Tibial artery (tissue), 4 donors: ENCODE data around the gene ZFYVE21.
A peak's percentile ranks its signal among the peaks of the same experiment; 100 is the strongest.

Experiments
- DNase-seq, 2 donors: peaks; one replicate each; pipeline ENCODE4 v3.0.0-alpha.2; 2019
- H3K27ac ChIP-seq, 2 donors: fragments of 200-600 bp; sonication (generic) in 1 of 2; 1 replicate in 1 of 2; 2 replicates in 1 of 2; pipeline ENCODE4 v1.5.1; 2018 to 2019; ENCODE audit warnings: mild to moderate bottlenecking in 1 of 2
- H3K27me3 ChIP-seq, 2 donors: fragments of 200-600 bp; sonication (generic) in 1 of 2; one replicate each; pipeline versions ENCODE4 v1.5.1 to v1.6.0; 2016 to 2019
- H3K36me3 ChIP-seq, 3 donors: fragments of 200-600 bp; sonication (generic) in 2 of 3; one replicate each; pipeline ENCODE4 v1.5.1; 2016 to 2019; ENCODE audit warnings: mild to moderate bottlenecking in 2 of 3
- H3K4me1 ChIP-seq, 4 donors: fragments of 200-600 bp; sonication (generic) in 2 of 4; 1 replicate in 3 of 4; 2 replicates in 1 of 4; pipeline ENCODE4 v1.5.1; 2016 to 2019
- H3K4me3 ChIP-seq, 2 donors: fragments of 200-600 bp; sonication (generic) in 1 of 2; 1 replicate in 1 of 2; 2 replicates in 1 of 2; pipeline ENCODE4 v1.5.1; 2018 to 2019; ENCODE audit warnings: mild to moderate bottlenecking in 2 of 2
- H3K9me3 ChIP-seq, 3 donors: fragments of 200-600 bp; sonication (generic) in 1 of 3; one replicate each; pipeline ENCODE4 v1.5.1; 2016 to 2019
- CTCF ChIP-seq, 2 experiments: fragments of 200-600 bp in 1 of 2; fragments of 450-650 bp in 1 of 2; IDR thresholded peaks; one replicate each; pipeline ENCODE4 v1.5.1; 2017 to 2019; ENCODE audit warnings: antibody characterized with exemption in 2 of 2, mild to moderate bottlenecking in 1 of 2, moderate library complexity in 1 of 2
- intact Hi-C: fragments of 100-400 bp; cut with DNase I; formaldehyde crosslinking; loops from one replicate; pipeline ENCODE4 v1.15.0; 2023; ENCODE audit warnings: low total_unique reads

Gene ZFYVE21

DNA sequence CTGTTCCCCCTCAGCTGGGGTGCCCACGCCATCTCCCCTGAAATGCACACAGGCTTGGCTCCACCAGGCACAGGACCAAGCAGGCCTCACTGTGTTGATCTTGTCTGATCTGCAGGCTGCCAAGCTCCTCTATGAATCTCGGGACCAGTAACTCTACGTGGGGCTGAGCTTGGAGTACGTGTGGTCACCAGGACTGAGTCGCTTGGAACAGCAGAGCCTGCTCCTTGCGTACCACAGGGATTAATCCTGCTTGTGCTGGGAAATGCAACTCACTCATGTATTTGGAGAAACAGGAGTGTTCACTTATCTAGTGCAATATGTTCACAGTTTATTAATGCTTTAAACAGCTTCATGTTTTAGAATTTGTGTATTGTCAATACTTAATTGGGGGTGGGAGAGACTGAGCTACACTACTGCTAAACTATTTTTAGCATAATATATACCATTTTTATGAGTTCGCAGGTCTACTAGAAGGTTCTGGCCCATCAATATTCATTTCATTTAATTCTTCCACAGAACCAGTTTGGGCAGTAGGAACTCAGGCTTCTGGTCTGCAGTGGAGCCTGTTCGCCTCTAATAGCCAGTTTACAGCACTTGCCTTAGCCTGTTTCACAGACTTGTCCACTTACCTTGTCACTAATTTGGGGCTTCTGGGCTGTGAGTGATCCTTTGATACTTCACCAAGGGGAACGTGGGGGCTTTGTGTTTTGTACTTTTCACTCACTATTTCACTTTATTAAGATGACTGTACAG, 17.4 kb downstream of the ZFYVE21 start:
- no peak for TF ChIP-seq CTCF (IDR thresholded peaks at IDR 0.05)
- intact Hi-C loops: loop anchor here (10.0 kb wide), 1 partner anchor 128 kb away; no protein-coding TSS in a partner anchor
- no peaks in the 10 kb centered on the region for H3K9me3 ChIP-seq
- H3K4me1 ChIP-seq: peaks cover 0 to 58% (median 30%) of the 10 kb centered on the region in 4 donors
- no peak overlapping the region for H3K27ac ChIP-seq
- H3K27me3 ChIP-seq: no peaks in the 10 kb centered on the region
- DNase-seq: no peak
- H3K36me3 ChIP-seq: peaks cover 58 to 77% (median 64%) of the 10 kb centered on the region in 3 donors
- no peak overlapping the region for H3K4me3 ChIP-seq

DNA sequence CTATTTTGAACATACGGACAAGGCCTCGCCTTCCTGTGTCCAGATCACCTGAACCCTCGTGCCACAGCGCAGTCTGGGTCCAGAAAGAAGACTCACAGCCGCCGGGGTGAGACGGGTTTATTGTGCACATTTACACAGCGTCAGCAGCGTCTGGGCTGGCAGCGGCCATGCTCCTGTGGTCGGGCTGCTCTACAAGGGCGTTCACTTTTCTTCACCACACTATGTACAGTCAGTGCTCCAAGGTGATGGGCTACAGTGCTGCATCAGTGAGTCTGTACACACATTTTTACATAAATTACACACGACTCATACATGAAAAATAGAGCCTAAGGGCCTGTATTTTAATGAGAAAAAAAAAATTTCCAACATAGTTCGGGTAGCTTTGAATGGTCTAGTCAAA, 18.0 kb downstream of the ZFYVE21 start:
- peak in 1 of 2 donors; percentile 19 for DNase-seq
- no peaks in the 10 kb centered on the region for H3K9me3 ChIP-seq
- intact Hi-C loops: loop anchor here (10.0 kb wide), 1 partner anchor 129 kb away; no protein-coding TSS in a partner anchor
- TF ChIP-seq CTCF (IDR thresholded peaks at IDR 0.05): no peak
- H3K4me3 ChIP-seq: no peak overlapping the region
- peaks cover 52 to 77% (median 64%) of the 10 kb centered on the region in 3 donors for H3K36me3 ChIP-seq
- H3K27ac ChIP-seq: peak overlapping the region in 1 of 2 donors; percentile 83
- H3K4me1 ChIP-seq: peaks cover 0 to 51% (median 32%) of the 10 kb centered on the region in 4 donors
- no peaks in the 10 kb centered on the region for H3K27me3 ChIP-seq

DNA sequence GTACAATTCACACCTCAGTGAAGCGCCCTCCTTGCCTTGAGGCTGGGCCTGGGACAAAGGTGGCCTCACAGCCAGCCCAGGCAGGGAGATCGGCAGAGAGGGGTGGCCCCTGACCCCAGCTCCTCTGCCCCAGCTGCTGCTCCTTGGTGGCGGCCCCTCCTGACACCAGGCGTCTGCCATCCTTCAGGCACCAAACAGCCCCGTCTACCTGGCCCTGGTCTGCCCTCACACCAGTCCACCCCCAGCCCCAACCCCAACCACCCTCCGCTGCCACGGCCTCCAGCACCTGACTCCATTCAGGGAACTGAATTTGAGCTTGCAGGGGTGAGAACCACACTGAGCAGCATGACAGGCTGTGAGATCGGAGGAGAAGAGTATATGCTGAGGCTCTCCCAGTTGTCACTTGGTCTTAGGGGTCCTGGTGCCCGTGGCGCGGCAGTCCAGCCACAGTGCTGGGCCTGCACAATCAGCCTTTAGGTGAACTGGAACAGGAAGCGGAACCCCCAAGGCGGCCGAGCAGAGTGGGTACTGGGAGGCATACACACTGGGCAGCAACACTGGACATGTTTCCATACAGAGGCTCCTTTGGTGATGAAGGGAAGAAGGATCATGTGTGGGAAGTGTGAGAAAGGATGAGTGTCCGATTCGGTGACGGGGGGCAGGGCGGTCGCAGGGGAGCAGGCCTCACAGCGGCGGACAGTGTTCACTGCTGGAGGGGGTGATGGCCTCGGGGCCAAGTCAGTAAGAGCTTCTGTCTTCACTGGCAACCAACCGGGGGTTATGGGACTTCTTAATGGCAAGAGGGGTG, 18.7 kb downstream of the ZFYVE21 start:
- peaks cover 46 to 76% (median 61%) of the 10 kb centered on the region in 3 donors for H3K36me3 ChIP-seq
- intact Hi-C loops: loop anchor here (10.0 kb wide), 1 partner anchor 129 kb away; no protein-coding TSS in a partner anchor
- peak overlapping the region; percentile 83 to 84 for H3K27ac ChIP-seq
- peak; percentile 18 to 72 for DNase-seq
- no peaks in the 10 kb centered on the region for H3K9me3 ChIP-seq
- no peak overlapping the region for H3K4me3 ChIP-seq
- no peaks in the 10 kb centered on the region for H3K27me3 ChIP-seq
- peaks cover 0 to 50% (median 32%) of the 10 kb centered on the region in 4 donors for H3K4me1 ChIP-seq
- no peak for TF ChIP-seq CTCF (IDR thresholded peaks at IDR 0.05)

GRCh38 chr14:103735022-103735421, 19.4 kb downstream of the ZFYVE21 start:
- no peak overlapping the region for H3K4me3 ChIP-seq
- peaks cover 38 to 76% (median 61%) of the 10 kb centered on the region in 3 donors for H3K36me3 ChIP-seq
- TF ChIP-seq CTCF (IDR thresholded peaks at IDR 0.05): no peak
- peak overlapping the region; percentile 83 to 84 for H3K27ac ChIP-seq
- no peaks in the 10 kb centered on the region for H3K27me3 ChIP-seq
- H3K9me3 ChIP-seq: no peaks in the 10 kb centered on the region
- H3K4me1 ChIP-seq: peaks cover 0 to 45% (median 32%) of the 10 kb centered on the region in 4 donors
- DNase-seq: peak; percentile 19 to 68
- intact Hi-C loops: loop anchor here (10.0 kb wide), 1 partner anchor 130 kb away; no protein-coding TSS in a partner anchor

DNA sequence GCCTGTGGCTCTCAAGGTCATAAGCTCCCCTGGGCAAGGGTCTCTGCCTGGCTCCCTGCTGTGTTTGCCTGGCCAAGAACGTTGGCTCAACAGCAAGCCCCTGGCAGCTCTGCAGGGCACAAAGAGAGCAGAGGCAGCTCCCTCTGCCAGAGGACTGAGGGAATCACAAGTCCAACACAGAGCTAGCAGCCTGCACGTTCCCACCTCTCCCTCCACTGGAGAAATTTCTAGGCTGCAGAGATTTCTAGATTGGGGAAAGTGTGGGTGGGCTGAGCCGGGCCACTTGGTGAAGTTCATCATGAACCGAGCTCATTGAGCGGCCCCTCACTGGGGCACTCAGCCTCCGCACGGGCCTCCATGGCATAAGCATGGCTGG, 19.8 kb downstream of the ZFYVE21 start:
- no peaks in the 10 kb centered on the region for H3K9me3 ChIP-seq
- DNase-seq: peak; percentile 28 to 73
- TF ChIP-seq CTCF (IDR thresholded peaks at IDR 0.05): peak in 1 of 2 experiments; percentile 22
- peaks cover 0 to 41% (median 32%) of the 10 kb centered on the region in 4 donors for H3K4me1 ChIP-seq
- peak overlapping the region; percentile 83 to 84 for H3K27ac ChIP-seq
- no peaks in the 10 kb centered on the region for H3K27me3 ChIP-seq
- peaks cover 34 to 76% (median 61%) of the 10 kb centered on the region in 3 donors for H3K36me3 ChIP-seq
- intact Hi-C loops: loop anchor here (10.0 kb wide), 1 partner anchor 131 kb away; no protein-coding TSS in a partner anchor
- H3K4me3 ChIP-seq: no peak overlapping the region
